Measurements from ENCODE around the gene CACUL1.
"Not testable (repeated sequence)": the region's sequence is repeated elsewhere in the genome, so short reads cannot be mapped to it uniquely, and the experiment has no call there.

The CACUL1 gene

DNA sequence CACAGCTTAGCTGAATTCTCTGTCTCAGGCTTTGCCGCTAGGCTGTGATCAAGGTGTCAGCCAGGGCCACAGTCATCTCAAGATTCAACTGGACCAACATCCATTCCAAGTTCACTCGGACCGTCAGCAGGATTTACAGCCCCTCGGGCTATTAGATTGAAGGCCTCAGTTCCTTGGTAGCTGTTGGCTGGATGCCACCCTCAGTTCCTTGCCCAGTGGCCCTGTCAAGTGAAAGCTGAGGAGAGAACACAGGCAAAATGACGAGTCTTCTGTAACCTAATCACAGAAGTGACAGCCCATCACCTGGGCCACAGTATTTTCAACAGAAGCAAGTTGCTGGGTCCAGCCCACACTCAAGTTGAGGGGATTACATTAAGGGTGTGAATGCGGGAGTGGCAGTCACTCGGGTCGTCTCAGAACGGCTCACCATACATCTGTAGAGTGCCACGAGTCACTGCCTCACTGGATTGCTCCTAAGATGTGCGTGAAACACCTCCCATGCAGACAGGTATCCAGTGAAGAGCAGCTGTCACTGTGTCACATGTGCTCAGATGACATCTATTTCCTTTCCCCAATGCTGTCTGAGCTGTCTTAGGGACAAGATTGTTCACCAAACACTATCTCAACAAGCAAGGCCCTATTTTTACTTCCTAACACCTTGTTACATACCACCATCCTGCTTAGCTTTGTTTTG lies 80.4 kb downstream of the CACUL1 start:
- DNase-seq, result no peak

GRCh38 chr10:118672766-118673715 lies 81.7 kb downstream of the CACUL1 start:
- no peak for DNase-seq

- DNase-seq, result no peak
Measured at GRCh38 chr10:118672153-118672552, 82.6 kb downstream of the CACUL1 start.

- not testable (repeated sequence) for DNase-seq
Measured at GRCh38 chr10:118671221-118671620, 83.5 kb downstream of the CACUL1 start.

- no peak for DNase-seq
Measured at GRCh38 chr10:118670472-118671124, 84.2 kb downstream of the CACUL1 start.

GRCh38 chr10:118669835-118670234 lies 84.9 kb downstream of the CACUL1 start:
- no peak for DNase-seq

- no peak for DNase-seq
Measured at GRCh38 chr10:118669020-118669791, 85.6 kb downstream of the CACUL1 start.

GRCh38 chr10:118668228-118668952 lies 86.4 kb downstream of the CACUL1 start:
- DNase-seq, result no peak

DNA sequence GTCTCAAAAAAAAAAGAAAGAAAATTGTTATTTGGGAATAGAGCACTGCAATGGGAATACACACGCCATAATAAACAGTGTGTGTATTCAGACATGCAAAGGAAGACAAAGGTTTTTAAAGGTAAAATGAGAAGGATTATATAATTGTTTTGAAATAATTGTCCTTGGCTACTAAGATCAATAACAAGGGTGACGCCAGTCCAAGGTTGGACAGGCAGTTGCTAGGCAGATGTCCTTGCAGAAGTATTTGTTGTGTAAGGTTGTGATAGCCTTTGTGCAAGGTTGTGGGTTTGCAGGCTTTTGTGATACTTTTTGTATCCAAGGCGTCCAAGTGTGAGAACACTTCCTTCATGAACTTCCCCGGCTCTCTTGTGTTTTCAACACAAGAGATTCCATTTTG lies 87.0 kb downstream of the CACUL1 start:
- DNase-seq, result no peak

- no peak for DNase-seq
Measured at GRCh38 chr10:118666350-118666749, 88.4 kb downstream of the CACUL1 start.

DNA sequence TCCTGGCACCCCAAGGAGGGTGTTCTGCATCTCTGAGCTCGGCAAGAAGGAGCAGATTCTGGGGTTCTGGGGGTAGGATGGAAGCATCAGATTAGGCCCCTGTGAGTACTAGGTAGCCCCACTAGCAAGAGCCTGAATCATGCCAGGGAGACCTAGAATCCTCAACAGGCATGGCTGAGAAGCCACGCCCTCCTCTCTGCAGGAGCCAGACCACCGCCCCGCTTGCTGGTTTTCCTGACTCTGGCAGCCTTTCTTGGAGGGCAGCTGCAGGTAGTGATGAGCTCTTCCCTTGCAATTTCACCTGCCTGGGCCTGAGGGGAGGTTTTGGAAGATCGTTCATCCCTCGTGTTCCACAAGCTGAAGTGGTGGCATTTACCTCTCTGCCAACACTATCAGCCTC lies 90.4 kb downstream of the CACUL1 start:
- DNase-seq, result no peak

GRCh38 chr10:118663176-118663575 lies 91.6 kb downstream of the CACUL1 start:
- no peak for DNase-seq

- DNase-seq, result no peak
Measured at GRCh38 chr10:118662228-118663035, 92.3 kb downstream of the CACUL1 start.

DNA sequence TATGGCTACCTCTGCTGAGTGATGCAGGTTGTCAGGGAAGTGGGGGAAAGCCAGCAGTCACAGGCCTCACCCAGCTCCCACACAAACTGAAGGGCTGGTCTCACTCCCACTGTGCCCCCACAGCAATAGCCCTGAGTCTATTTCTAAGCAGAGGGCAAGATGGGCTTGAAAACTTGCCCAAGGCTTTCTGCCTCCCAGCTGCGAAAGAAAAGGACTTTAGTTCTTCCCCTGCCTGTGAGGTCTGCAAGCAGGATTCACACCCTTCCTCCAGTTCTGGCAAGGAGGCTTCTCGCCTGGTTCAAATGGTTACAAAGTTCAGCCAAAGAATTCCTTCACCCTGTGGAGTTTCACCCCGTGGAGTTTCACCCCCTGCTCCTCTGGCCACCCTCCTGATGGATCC lies 96.0 kb downstream of the CACUL1 start:
- no peak for DNase-seq

DNA sequence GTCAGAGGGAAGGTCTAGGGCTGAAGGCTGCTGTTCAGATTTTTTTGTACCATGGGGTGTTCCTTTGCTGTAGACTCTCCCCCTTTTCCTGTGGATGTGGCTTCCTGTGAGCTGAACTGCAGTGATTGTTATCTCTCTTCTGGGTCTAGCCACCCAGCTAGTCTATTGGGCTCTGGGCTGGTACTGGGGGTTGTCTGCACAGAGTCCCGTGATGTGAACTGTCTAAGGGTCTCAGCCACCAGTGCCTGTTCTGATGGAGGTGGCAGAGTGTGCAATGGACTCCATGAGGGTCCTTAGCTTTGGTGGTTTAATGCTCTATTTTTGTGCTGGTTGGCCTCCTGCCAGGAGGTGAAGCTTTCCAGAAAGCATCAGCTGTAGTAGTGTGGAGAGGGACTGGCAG lies 96.6 kb downstream of the CACUL1 start:
- not testable (repeated sequence) for DNase-seq

GRCh38 chr10:118645294-118645693 lies 109.5 kb downstream of the CACUL1 start:
- not testable (repeated sequence) for DNase-seq

DNA sequence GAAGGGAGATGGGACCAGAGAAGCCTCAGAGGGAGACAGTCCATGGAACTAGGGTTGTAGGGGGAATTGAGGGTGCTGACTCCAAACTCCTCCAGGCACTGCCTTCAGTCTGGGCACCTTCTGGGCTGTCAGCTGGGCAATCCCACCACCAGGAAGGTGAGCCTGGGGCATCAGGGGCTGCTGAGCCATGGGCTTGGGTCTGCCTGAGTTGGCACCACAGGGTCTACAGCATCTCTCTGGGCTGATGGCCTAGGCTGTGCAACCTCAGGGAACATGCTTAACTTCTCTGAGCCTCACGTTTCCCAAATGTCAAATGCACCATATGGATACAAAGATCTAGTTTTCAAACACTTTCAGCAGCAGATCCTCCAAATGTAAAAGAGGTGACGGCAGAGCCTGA lies 112.5 kb downstream of the CACUL1 start:
- no peak for DNase-seq

DNA sequence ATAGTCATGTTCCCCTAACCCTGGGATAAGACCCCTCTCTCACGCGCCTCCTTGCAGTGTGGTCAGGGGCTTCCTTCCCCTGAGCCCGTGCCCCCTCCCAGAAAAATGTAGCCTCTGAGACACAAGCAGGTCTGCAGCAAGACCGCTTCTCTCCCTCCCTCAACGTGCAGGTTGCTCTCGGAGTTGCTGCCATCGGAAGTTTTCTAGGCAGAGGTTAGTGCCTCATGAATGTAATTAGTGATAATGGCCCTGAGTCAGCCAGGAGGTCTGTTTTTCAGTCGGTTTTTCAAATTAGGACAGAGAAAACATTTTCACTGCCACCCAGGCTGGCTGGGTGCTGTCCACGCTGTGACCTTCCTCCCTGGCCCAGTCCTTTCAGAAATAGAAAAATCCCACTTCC lies 116.1 kb downstream of the CACUL1 start:
- no peak for DNase-seq

- no peak for DNase-seq
Measured at GRCh38 chr10:118635674-118636402, 118.9 kb downstream of the CACUL1 start.

GRCh38 chr10:118633786-118634185 lies 121.0 kb downstream of the CACUL1 start:
- no peak for DNase-seq

Measured in activated CD4-positive, CD25-positive, alpha-beta regulatory T cell (primary cell).